Panc1 (cell line): Measurements from ENCODE around the gene LY6G6D. TPM values are rescaled to one million over a fixed set of nuclear protein-coding genes. Genes with fewer than 3 reads are reported as not detected.

ENCODE experiments used
- ATAC-seq: fragments of 200-7000 bp; cut with Tn5 transposase; 2 replicates; pipeline ENCODE4 v1.9.1; 2020; ENCODE audit warnings: mild to moderate bottlenecking, moderate library complexity
- BruUV-seq: library from RNA; stranded (reverse); fragments of 400-500 nt; replicated peaks from 2 replicates; lab custom pipeline; 2021; lab: Mats Ljungman, UMichigan
- CTCF ChIA-PET: fragments of 300-600 bp; sonication (Branson Sonifier 250); formaldehyde crosslinking; loops from one replicate; lab custom pipeline; 2022; ENCODE audit warnings: antibody characterized with exemption; lab: Charles Lee
- POLR2A ChIA-PET: fragments of 300-600 bp; sonication (Branson Sonifier 250); formaldehyde crosslinking; loops from one replicate; lab custom pipeline; 2022; ENCODE audit warnings: antibody characterized with exemption; lab: Charles Lee
- DNase-seq: peaks from one replicate; pipeline ENCODE4 v3.0.0-alpha.2; 2010; ENCODE audit warnings: low read depth, low spot score
- H3K27ac ChIP-seq: 2 replicates; pipeline ENCODE4 v1.5.1; 2011; ENCODE audit warnings: mild to moderate bottlenecking, low read length, inconsistent platforms
- H3K27me3 ChIP-seq: fragments of 200-500 bp; sonication (Bioruptor generic); 2 replicates; pipeline ENCODE4 v1.6.0; 2014; ENCODE audit warnings: low read length, inconsistent platforms; ENCODE audit not compliant: control insufficient read depth, insufficient read depth
- H3K36me3 ChIP-seq: fragments of 200-500 bp; sonication (Bioruptor generic); 2 replicates; pipeline ENCODE4 v1.5.1; 2014; ENCODE audit warnings: inconsistent platforms, mild to moderate bottlenecking, low read length, moderate library complexity; ENCODE audit not compliant: control insufficient read depth, insufficient read depth
- H3K4me1 ChIP-seq: 2 replicates; pipeline ENCODE4 v1.5.1; 2011; ENCODE audit warnings: inconsistent platforms, mild to moderate bottlenecking, low read length, moderate library complexity; ENCODE audit not compliant: control insufficient read depth, insufficient read depth
- H3K4me3 ChIP-seq, 2 experiments: 2 replicates each; pipeline ENCODE4 v1.5.1; 2011 to 2012; ENCODE audit warnings: low read depth in 2 of 2, low read length in 2 of 2, mild to moderate bottlenecking in 2 of 2, inconsistent platforms in 1 of 2, moderate library complexity in 1 of 2
- H3K9me3 ChIP-seq: fragments of 200-500 bp; sonication (Bioruptor generic); 2 replicates; pipeline ENCODE4 v1.5.1; 2014; ENCODE audit warnings: low read depth, mild to moderate bottlenecking, inconsistent platforms, low read length, moderate library complexity; ENCODE audit not compliant: control insufficient read depth, insufficient read depth
- CTCF ChIP-seq: fragments of 450-650 bp; IDR thresholded peaks from 2 replicates; pipeline ENCODE4 v1.5.1; 2017; ENCODE audit warnings: mild to moderate bottlenecking
- POLR2AphosphoS5 ChIP-seq: IDR thresholded peaks from 2 replicates; pipeline ENCODE4 v1.6.1; 2012; ENCODE audit warnings: mild to moderate bottlenecking, low read depth, low read length, moderate library complexity
- REST ChIP-seq, 2 experiments: IDR thresholded peaks; 2 replicates each; pipeline ENCODE4 v1.6.1; 2011 to 2012; ENCODE audit warnings: low read depth in 2 of 2, control low read depth in 1 of 2, low read length in 1 of 2, mild to moderate bottlenecking in 1 of 2, moderate library complexity in 1 of 2; ENCODE audit not compliant: insufficient read depth in 1 of 2
- SIN3A ChIP-seq: IDR thresholded peaks from 2 replicates; pipeline ENCODE4 v1.6.1; 2012; ENCODE audit warnings: low read depth, mild to moderate bottlenecking, low read length, moderate library complexity, borderline replicate concordance; ENCODE audit not compliant: insufficient read depth
- TCF7L2 ChIP-seq: IDR thresholded peaks from 2 replicates; pipeline ENCODE4 v1.6.1; 2011; ENCODE audit warnings: mild to moderate bottlenecking, low read depth, low read length, inconsistent platforms
- in situ Hi-C: cut with HindIII; loops from 2 replicates; pipeline ENCODE4 v1.10.0; 2016; ENCODE audit warnings: low sequenced_read_pairs, low pct_unique_long_range_greater_than_20kb
- intact Hi-C: fragments of 100-400 bp; cut with micrococcal nuclease; formaldehyde crosslinking; loops from one replicate; pipeline ENCODE4 v1.10.0; 2022; ENCODE audit not compliant: unreplicated experiment
- total RNA-seq: library from RNA; stranded (reverse); gene quantifications from one replicate; pipeline ENCODE4 v1.2.1, GENCODE V29; 2021; ENCODE audit not compliant: unreplicated experiment

The LY6G6D gene
- total RNA-seq, 1 experiment from 2014 or later, result not detected

GRCh38 chr6:31710523-31711219, 4.5 kb upstream of the LY6G6D start:
- H3K4me3 ChIP-seq, result no peak overlapping the region
- H3K27ac ChIP-seq, result no peak overlapping the region
- no peak for ATAC-seq
- DNase-seq, result no peak
- no peaks in the 10 kb centered on the region; the same call in 1 of the 2 replicates for H3K4me1 ChIP-seq
- ChIA-PET CTCF (no interaction called here), POLR2A (no interaction called here)
- no peaks in the 10 kb centered on the region for H3K9me3 ChIP-seq
- H3K36me3 ChIP-seq, result no peaks in the 10 kb centered on the region
- no peaks in the 10 kb centered on the region for H3K27me3 ChIP-seq
- TF ChIP-seq REST (IDR thresholded peaks at IDR 0.05; ENCODE audit: insufficient read depth in 1 of 2, low read depth in 2 of 2, low read length in 1 of 2) (no peak), CTCF (no peak), POLR2AphosphoS5 (no peak), SIN3A (no peak), TCF7L2 (no peak)
- no TSS peak for BruUV-seq
- in situ Hi-C loops, result no loop called here
- intact Hi-C loops, result no loop called here

- in situ Hi-C loops, result no loop called here
- ChIA-PET POLR2A (interaction anchor here (0.6 kb wide), 1 partner anchor 109 kb away, joined by 3 read pairs; no protein-coding TSS in a partner anchor), CTCF (interaction anchor here (1.1 kb wide), 1 partner anchor 19 kb away, joined by 3 read pairs; no protein-coding TSS in a partner anchor)
- Histone ChIP-seq H3K9me3 (no peaks in the 10 kb centered on the region), H3K36me3 (no peaks in the 10 kb centered on the region), H3K27me3 (no peaks in the 10 kb centered on the region), H3K4me3 (no peak overlapping the region), H3K27ac (no peak overlapping the region), H3K4me1 (no peaks in the 10 kb centered on the region; the same call in 1 of the 2 replicates)
- TF ChIP-seq POLR2AphosphoS5 (no peak), TCF7L2 (no peak)
- DNase-seq (no peak), ATAC-seq (no peak)
- BruUV-seq, result no TSS peak
- intact Hi-C loops, result no loop called here
Observed at GRCh38 chr6:31711233-31711632, 3.9 kb upstream of the LY6G6D start.

- ChIA-PET POLR2A (no interaction called here), CTCF (interaction anchor here (0.6 to 1.1 kb wide), 2 partner anchors 13 to 18 kb away, joined by 3 to 8 read pairs; no protein-coding TSS in a partner anchor)
- DNase-seq (no peak), ATAC-seq (peak; percentile 87)
- no peak for TF ChIP-seq REST (IDR thresholded peaks at IDR 0.05; ENCODE audit: insufficient read depth in 1 of 2, low read depth in 2 of 2, low read length in 1 of 2)
- TF ChIP-seq SIN3A, result no peak
- no peak for TF ChIP-seq CTCF
- no peak for TF ChIP-seq POLR2AphosphoS5
- TF ChIP-seq TCF7L2, result no peak
- Histone ChIP-seq H3K4me1 (no peaks in the 10 kb centered on the region; the same call in 1 of the 2 replicates), H3K36me3 (no peaks in the 10 kb centered on the region), H3K27ac (no peak overlapping the region), H3K27me3 (no peaks in the 10 kb centered on the region), H3K4me3 (no peak overlapping the region), H3K9me3 (no peaks in the 10 kb centered on the region)
- no TSS peak for BruUV-seq
- intact Hi-C loops (no loop called here), in situ Hi-C loops (no loop called here)
Observed at GRCh38 chr6:31712296-31712695, 2.9 kb upstream of the LY6G6D start.
